SW 1271 (cell line): ENCODE data around the gene TEAD1.

Source experiments
- DNase-seq, 2 experiments: peaks; one replicate each; lab custom pipeline; 2025; lab: John Stamatoyannopoulos, UW

TEAD1 gene

DNA sequence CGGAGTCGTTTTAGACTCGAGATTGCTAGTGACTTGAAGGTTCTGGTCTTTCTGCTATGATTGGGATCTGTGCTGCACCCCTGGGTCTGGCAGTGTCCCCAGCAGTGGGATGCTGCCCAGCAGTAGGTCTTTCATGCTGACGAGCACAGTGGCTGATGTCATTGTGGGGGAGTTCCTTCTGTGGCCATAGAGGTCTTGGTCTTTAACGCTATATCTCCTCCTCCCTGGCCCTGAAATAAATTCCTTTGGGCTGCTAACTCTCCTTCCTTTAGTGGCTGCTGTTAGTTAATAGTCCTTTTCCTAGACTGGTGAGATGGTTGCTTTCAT, 136.3 kb downstream of the TEAD1 start:
- DNase-seq: no peak

DNA sequence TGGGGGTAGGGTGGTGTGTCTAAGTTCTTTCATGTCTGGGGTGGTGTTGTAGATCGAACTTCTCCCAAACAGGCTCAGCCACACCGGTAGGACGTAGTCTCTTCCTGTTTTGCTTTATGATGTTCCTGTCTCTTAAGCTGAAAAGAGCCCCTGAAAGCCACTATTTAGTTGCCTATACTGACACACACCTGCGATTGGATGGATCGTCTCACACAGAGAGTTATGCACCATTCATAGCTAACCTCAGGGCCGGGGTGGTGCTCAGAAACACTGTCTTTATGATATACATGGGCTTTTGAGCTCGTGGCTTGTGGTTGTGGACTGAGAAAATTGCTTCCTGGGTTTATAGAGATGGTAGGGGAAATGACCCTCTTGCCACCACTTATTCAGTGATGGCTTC, 137.6 kb downstream of the TEAD1 start:
- no peak for DNase-seq

DNA sequence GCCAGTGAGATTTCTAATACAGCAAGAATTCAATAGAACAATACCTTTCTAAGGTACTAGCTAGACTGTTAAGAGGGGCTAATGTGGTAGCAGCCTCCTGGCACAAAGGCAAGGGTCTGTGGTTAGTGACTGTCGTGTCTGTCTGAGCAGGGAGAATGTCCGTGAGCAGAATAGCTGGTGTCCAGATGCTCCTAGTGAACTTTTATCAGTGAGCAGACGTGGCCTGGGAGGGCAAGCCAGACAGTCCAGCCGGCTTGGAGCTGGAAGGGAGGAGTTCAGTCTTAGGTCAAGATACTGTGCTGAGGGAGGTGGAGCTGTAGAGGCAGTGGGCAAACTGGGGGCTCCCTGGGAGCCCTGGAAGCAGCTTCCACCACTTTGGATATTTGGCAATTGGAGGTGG, 138.6 kb downstream of the TEAD1 start:
- DNase-seq: no peak

DNA sequence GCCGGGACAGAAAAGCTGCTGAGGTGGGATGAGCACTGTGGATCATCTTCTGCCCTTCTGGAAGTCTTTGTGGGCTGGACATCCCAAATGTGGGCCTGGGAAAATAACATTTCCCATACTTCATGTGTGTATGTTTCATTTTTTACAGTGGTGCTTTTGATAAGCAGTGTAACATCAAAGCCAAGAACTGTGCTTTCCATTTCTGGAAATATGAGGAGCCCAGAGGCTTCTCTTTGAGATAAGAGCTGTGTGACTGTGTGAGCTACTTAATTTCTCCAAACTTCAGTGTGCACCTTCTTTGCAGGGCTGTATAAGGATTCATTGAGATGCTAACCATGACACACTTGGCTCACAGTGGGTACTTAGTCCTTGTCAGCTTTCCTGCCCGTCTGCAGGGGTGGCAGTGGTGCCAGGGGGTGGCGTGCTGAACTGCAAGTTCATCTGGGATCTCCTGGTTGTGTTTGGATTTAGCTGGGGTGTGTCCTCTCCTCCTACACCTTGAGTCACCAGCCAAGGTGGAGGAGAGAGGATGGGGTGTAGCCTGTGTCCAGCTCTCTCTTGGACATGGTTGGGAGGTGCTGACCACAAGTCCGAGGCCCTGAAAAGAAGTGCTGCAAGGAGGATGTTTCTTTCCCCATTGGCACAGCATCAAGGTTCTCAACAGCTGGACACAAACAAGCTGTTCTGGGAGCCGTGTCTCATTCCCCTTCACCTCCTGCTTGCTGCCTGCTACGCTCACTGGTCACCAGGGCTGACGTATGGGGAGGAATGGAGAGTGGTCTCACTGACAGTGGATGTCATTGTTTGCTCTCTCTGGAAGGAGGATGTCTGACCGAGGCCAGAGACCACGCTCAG, 139.4 kb downstream of the TEAD1 start:
- DNase-seq: peak in 1 of 2 experiments; percentile 13

DNA sequence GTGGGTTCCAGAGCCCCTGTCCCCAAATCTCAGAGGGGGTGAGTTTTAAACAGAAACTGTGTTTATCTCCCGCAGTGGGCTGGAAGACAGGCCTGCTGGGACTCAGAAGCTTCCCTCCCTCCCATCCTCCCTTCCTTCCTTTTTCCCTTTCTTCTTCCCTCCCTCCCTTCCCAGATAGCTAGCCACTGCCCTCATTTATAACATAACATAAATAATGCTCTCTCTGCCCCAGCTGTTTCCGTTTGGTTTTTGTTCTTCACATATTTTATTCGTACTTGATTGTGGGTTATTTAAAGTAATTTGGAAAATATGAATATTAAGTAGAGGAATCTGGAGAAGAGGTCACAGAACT, 140.9 kb downstream of the TEAD1 start:
- DNase-seq: no peak

DNA sequence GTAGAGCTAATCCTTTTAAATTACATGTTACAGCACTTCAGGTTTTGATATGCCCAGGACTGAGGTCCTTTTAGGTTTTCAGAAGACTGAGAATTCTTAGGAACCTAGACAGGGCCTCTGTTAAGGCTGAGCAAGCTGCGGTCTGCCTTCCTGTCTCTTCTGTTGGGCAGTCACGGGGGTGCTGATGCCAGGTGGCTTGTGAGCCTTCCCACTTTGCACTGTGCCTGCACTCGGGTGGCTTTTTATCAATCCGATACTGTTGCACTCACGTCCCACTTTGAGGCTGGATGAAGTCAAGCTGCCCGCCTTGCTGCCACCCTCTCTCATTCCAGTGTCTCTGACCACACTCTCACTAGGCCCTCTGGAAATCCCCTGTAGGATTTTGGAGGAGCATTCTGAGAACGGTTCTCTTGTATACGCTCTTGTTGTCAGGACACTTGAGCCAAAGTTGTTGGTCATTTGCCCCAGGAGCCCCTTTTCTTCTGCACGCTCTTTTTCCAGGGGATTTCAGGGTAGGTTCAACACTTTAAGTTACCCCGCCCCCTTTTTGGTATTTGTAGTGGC, 141.8 kb downstream of the TEAD1 start:
- DNase-seq: no peak

DNA sequence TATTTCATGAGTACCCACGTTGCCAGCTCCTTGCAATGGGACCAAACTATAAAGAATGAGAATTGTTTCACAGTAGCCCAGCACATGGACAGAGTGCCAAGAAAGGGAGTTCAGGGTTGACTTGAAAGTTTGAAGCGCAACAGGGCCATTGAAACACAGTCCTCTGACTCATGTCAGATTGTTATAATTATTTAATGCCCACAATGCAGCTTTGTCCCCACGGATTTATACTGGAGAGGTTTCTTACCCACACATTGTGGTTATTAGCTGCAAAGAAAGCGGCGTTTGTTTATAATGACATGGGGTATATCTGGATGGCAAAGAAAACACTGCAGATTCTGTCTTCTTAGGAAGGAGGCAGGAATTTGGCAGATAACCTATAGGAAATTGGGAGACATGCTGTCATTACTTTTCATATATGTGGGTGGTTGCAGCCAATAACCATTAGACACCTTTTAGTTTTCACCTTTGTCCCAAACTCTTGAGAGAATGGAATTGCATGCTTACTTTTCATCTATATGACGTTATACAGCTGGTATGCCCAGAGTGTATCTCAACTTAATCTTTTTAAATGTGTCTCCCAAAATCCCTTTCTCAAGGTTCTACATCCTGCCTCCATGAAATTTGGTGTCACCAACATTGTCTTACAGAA, 143.6 kb downstream of the TEAD1 start:
- no peak for DNase-seq

DNA sequence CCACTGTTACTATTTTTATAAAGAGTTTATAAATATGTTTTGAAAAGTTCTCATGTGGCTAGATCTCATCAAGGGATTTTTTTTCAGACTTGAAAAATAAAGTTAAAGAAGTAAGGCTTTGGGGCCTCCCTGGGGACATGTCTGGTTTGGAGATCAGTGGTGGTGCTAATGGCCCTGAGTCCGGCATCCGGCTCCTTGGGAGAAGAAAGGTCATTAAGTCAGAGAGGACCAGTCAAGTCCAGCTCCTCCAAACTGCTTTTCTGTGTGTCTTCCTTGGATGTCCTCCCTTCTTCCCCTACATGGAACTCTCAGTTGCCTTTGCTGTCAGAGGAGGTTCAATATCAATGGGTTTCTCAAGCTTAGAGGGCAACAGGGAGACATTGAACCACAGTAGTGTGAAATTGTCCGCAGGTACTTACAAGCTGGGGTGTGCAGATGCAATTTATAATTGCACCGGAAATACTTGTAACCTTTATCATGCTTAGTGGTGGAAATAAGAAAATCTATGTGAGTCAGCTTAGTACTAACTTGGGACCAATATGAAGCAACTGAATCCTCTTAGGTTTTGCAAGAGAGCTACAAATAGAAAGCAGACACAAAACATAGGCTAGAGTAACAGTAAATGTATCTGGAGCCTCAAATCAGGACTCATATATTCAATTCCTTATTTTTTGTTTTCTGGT, 144.3 kb downstream of the TEAD1 start:
- peak in 1 of 2 experiments; percentile 76 for DNase-seq

DNA sequence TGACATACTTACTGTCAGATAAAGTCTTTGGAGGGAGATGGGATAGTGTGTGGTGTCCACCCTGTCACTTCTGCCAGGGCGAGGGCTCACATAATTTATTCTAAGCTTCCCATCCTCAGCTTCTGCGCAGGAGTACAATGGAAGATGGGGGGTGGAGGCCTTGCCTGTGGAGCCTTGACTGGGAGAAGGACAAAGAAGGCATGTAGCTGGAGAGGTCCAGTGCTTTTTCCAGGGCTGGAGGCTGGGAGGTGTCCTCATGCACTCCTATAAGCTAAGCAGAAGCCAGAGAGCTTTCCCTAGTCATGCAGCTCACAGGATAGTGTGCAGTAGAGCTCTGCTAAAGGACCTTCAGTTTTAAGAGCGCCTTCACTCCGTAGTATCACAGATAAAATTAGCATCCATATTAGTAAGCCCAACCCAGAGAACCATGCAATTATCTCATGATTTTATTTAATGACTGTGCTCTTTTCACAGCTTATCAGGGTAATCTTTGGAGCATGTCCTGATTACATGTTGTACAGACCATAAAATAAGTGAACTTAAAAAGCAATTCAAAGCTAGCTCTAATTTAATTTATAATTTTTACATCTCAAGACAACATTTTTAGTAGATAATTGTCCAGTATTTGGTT, 148.3 kb downstream of the TEAD1 start:
- DNase-seq: no peak

DNA sequence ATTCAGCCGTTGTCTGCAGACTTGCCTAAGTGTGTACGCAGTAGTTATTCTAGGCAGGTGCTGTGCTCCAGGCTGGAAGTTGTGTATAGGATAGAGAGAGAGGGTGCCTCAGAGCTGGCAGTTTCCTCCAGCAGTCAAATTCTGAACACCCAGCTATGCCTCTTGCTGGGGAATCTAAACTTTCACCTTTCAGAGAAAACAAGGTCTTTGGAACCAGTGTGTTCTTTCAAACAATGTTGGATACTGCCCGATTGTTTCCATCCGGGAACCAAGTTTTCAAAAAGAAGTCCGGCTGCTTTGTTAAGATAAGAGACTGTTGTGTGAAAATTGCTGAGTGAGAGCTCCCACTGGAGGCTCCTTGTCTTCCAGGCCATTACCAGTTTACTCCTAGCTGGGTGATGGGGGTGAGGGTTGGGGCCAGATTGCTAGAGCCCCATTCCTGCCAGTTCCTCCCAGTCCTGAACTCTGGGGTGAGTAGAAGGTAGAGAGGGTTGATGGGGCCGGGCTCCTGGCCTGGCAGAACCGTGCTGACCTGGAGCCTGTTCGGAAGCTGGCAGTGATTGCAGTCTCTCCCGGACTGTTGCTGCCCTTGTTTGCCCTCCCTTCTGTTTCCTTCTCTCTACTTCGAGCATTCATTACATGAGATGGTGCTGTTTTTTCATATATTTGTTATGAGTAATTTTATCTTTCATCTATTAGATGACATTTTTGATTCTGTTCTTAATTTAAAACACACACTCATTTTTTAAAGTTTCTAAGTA, 150.2 kb downstream of the TEAD1 start:
- no peak for DNase-seq

DNA sequence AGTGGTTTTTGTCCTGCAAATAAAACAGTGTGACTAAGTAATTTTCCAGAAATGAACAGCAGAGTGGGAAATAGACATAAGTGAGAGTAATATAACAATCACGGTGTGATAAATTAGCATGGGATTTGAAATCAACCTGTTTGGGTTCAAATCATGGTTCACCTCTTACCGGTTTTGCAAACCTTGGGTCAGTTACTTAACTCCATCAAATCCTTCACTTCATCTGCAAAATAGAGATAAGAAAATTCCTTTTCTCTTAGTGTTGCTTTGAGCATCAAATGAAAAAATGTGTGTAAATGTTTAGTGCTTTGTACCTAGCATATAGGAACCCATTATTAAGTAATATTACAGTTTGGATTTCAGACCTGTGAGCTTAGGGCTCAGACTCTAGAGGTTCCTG, 152.2 kb downstream of the TEAD1 start:
- DNase-seq: no peak

DNA sequence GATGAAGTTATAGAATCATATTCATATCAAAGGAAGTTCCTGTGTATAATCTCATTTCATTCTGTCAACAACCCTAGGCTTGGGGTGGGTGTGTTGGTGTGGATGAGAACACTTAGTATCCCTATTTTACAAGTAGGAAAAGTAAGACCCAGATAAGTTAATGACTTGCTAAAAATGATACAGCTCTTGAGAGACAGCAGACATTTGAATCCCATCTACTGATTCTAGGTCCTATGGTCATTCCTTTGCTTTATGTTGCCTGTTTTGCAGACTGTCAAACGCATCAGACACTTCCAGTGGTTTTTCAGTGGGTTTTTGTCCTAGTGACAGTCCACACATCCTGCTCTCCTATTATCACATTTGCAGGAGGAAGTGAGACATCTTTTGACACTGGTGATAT, 153.1 kb downstream of the TEAD1 start:
- no peak for DNase-seq

DNA sequence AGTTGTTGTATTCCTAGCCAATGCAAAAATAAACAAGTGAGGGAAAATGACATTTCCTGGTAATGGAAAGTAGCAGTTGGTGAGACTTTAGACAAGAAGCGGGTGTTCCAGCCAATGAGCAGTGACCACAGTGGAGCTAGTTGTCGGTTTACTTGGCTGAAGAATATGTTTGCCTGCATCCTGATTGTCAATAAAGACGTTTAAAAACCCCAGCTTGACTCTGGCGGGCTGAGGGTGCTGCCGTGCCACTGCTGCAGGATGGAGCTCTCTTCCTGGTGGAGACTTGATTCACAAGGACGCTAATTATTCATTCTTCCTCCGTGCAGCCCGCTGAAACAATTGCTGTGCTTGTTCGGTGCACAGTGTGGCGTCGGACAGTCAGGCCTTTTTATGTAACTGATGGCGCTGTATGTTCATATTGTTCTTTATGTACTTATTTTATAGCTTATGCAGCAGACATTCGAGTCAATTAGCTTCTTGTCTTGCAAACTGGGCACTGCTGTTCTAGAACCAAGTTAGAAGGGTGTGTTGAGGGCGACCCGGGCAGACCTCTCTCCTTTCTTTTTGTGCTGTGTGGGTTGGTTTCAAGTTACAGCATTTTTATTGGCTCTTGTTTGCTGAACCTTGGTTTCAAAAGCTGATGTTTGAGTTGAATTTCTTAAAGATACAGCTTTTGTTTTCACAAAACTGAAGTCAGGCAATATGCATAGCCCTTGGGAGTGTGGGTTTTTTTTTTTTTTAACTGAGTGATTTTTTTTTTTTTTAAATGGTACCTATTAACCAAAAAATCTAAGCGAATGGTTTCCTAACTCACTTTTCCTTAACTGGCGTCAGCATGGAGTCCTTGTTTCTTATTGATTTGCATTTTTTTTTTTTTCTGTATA, 153.9 kb downstream of the TEAD1 start:
- DNase-seq: no peak

DNA sequence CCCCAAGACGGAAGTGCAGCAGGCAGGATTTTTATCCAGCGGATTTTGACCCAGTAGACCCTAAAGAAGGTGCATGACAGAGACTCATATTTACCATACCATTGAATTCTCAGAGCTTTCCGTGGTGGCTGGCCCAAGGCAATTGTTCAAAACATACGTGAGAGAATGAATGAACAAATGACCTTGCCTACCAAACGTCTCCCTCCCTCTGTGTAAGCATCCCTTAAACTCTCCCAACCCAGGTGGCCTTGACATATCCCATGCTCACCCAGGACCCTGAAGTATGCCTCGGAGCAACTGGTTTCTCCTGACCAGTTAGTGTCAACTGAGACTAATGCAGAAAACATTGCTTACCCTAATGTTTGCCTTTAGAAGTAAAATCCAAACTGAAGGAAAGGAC, 154.9 kb downstream of the TEAD1 start:
- DNase-seq: no peak

DNA sequence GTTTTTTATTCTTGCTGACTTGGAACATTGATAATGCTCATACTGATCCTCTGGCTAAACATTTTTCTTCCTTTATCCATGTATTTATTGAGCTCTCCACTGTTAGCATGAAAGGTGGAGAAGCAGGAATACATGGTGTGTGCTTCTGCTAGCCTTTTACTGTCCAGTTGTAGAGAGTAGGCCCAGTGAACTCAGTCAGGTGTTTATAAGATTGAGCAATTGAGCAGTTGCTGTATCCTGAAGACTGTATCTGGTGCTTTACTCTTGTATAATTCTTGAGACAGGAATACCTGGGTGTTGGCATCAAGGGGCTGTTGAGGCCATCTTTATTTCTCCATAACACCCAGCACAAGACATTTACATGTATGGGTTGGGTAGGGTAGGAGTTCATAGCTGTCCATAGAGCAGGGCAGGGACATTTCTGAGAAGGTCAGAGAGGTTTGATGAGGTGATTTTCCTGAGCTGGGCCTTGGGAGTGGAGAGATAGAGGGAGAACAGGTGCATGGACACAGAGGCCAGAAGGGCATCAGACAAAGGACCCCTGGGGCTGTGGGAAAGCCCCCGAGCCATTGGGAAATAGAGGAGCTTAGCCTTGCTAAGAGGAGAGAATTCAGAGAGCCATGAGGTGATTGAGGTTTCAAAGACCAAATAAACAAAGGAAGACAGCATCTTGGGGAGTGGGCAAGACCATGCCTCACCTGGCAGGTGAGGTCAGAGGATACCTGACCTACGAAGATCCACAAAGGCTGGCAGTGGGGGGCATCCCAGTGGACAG, 155.5 kb downstream of the TEAD1 start:
- no peak for DNase-seq

DNA sequence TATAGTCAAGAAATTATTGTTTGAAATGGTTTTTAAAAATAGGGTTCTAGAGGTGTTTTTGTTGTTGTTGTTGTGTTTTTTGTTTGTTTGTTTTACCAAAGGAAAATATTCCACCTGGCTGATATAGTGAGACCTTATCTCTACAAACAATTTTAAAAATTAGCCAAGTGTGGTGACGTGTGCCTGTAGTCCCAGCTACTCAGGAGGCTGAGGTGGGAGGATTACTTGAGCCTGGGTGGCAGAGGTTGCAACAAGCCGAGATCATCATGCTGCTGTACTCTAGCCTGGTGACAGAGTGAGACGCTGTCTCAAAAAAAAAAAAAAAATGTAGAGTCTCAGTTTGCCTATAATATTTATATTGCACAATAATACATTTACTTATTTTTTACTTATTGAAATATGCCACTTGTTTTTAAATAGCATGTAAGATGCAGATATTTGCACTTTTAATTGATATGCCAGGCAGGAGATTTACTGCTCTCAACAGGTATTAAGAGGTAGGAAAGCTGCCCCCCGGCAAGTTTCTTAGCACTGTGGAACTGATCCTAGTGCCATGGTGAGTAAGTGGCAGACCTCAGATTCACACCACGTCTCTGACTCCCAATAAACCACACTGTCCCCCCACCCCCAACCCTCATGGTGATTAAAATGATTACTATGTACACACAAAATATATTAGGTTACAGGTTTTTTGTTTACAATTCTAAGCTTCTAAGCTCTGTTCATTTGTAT, 157.4 kb downstream of the TEAD1 start:
- DNase-seq: no peak

DNA sequence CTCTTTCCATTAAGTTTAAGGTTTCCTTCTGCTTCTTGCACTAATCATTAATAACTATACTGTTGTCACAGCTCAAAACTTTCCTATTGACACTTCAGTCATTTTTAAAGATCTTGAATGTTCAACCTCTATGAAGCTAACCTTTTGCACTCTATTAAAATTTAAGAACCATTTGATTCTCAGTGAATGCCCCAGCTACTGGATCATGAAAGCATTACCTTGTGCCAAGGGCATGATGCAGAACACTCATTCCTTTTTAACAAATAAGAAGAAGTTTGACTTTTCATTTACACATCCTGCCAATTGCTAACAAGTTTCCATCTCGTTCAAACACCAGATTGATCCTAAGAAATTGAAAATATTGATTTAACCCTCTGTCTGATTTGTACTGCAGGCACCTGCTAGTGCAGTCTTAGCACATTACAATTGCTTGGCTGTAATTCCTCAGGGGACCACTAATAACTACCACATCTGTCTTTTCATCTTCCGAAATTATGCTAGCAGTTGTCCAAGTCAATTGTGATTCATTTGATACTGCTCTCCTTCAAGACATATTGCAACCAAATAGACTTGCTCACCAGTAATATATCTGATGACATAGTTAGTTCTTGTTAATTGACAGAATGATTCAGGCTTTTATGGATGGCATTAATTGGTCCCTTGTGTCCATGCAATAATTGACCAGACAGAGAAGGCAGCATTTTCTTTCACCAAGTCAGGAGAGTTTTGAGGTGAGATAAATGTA, 158.4 kb downstream of the TEAD1 start:
- no peak for DNase-seq

DNA sequence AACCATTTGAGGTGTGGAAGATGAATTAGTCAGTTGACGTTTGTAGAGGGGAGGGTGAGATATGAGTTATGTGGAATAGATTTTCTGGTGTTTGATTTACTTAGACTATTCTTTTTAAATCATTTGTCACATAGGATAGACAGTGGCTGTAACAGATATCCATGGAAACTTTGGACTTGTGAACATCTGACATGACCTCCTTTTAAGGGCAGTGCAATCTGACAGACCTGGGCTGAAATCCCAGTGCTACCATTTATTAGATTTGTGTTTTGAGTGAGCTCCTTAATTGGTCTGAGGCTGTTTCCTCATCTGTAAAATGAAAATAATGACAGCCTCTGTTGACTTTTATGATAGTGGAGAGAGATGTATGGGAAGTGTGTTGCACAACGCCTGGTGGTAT, 159.9 kb downstream of the TEAD1 start:
- no peak for DNase-seq

DNA sequence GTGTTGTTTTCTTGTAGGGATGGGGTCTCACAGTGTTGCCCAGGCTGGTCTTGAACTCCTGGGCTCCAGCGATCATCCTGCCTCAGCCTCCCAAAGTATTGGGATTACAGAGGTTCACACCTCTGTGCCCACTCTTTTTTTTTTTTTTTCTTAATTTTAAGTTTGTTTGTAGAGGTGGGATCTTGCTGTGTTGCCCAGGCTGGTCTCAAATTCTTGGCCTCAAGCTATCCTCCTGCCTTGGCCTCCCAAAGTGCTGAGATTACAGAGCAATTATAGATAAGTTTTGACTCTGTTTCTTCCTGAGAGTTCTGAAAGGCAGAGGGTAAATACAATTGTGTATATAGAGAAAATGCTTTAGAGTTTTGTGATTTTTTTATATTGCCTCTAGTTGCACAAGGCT, 160.4 kb downstream of the TEAD1 start:
- no peak for DNase-seq
